HepG2 (cell line): Measurements from ENCODE around the gene CAPZA2. TPM values are rescaled to one million over a fixed set of nuclear protein-coding genes. Genes with fewer than 3 reads are reported as not detected.

ENCODE experiments used
- ATAC-seq: fragments of 200-7000 bp; cut with Tn5 transposase; 3 replicates; pipeline ENCODE4 v1.9.1; 2020; ENCODE audit warnings: mild to moderate bottlenecking, moderate library complexity
- BruUV-seq: library from RNA; stranded (reverse); fragments of 400-500 nt; replicated peaks from 2 replicates; lab custom pipeline; 2021; lab: Mats Ljungman, UMichigan
- CTCF ChIA-PET: fragments of 300-600 bp; formaldehyde crosslinking; extraction: SDS; loops from one replicate; lab custom pipeline; 2021; ENCODE audit warnings: low total read pairs, inconsistent platforms, low intra/inter-chr PET ratio; lab: Yijun Ruan, JAX
- POLR2A ChIA-PET: fragments of 350-600 bp; sonication (Branson Sonifier 250); formaldehyde crosslinking; loops from one replicate; lab custom pipeline; 2020; ENCODE audit warnings: antibody characterized with exemption, inconsistent platforms; lab: Yijun Ruan, JAX
- DNase-seq: peaks from one replicate; pipeline ENCODE4 v3.0.0-alpha.2; 2015; ENCODE audit warnings: low spot score
- FAIRE-seq: peaks from 3 replicates; lab custom pipeline; 2011; peaks lifted over from hg19 to GRCh38; lab: Jason Lieb, UNC
- H2AFZ ChIP-seq: one replicate; pipeline ENCODE4 v1.6.1; 2011; ENCODE audit warnings: low read length, inconsistent platforms
- H3K27ac ChIP-seq: fragments of 300-600 bp; 3 replicates; pipeline ENCODE4 v1.8.0; 2011; ENCODE audit warnings: mixed run types, mild to moderate bottlenecking, mixed read lengths, low read length, inconsistent platforms; ENCODE audit not compliant: insufficient read depth; ENCODE audit errors: extremely low read length
- H3K27me3 ChIP-seq, 2 experiments: fragments of 200-600 bp in 1 of 2; 2 replicates in 1 of 2; 3 replicates in 1 of 2; pipeline versions ENCODE4 v1.6.0 to v1.8.0; 2011; ENCODE audit warnings: low read length in 2 of 2, mild to moderate bottlenecking in 2 of 2, moderate library complexity in 2 of 2, inconsistent platforms in 1 of 2; ENCODE audit not compliant: insufficient read depth in 2 of 2, control insufficient read depth in 1 of 2
- H3K36me3 ChIP-seq, 2 experiments: fragments of 200-600 bp in 1 of 2; replicated peaks in 1 of 2; 2 replicates in 1 of 2; 3 replicates in 1 of 2; pipeline versions ENCODE4 v1.5.1 to v1.8.0; 2011; ENCODE audit warnings: low read length in 2 of 2, inconsistent platforms in 1 of 2; ENCODE audit not compliant: insufficient read depth in 2 of 2, control insufficient read depth in 1 of 2
- H3K4me1 ChIP-seq: 2 replicates; pipeline ENCODE4 v1.5.1; 2012; ENCODE audit warnings: low read length, inconsistent platforms; ENCODE audit not compliant: insufficient read depth
- H3K4me2 ChIP-seq: 2 replicates; pipeline ENCODE4 v1.6.0; 2011; ENCODE audit warnings: low read depth, low read length, inconsistent platforms
- H3K4me3 ChIP-seq, 3 experiments: fragments of 200-600 bp in 1 of 3; sonication (generic), shearing (Covaris generic) in 1 of 3; replicated peaks in 1 of 3; 2 replicates each; pipeline ENCODE4 v1.5.1; 2011 to 2016; ENCODE audit warnings: low read length in 3 of 3, inconsistent platforms in 2 of 3, low read depth in 2 of 3, mild to moderate bottlenecking in 2 of 3, control low read depth in 1 of 3, mixed read lengths in 1 of 3; ENCODE audit not compliant: insufficient read depth in 1 of 3
- H3K79me2 ChIP-seq: one replicate; pipeline ENCODE4 v1.6.1; 2011; ENCODE audit warnings: low read length, inconsistent platforms; ENCODE audit not compliant: insufficient read depth
- H3K9ac ChIP-seq: 2 replicates; pipeline ENCODE4 v1.6.0; 2011; ENCODE audit warnings: mild to moderate bottlenecking, low read depth, low read length, inconsistent platforms; ENCODE audit not compliant: insufficient read depth
- H3K9me3 ChIP-seq: 2 replicates; pipeline ENCODE4 v1.5.1; 2012; ENCODE audit warnings: mild to moderate bottlenecking, low read length
- H4K20me1 ChIP-seq: 2 replicates; pipeline ENCODE4 v1.6.0; 2011; ENCODE audit warnings: inconsistent platforms, mild to moderate bottlenecking, low read length, moderate library complexity; ENCODE audit not compliant: insufficient read depth
- BATF2 ChIP-seq: sonication (generic); formaldehyde crosslinking; IDR thresholded peaks from 2 replicates; pipeline ENCODE4 v1.8.0; 2022; ENCODE audit warnings: mild to moderate bottlenecking, missing genetic modification reagents, moderate library complexity
- CCDC6 ChIP-seq: sonication (generic); formaldehyde crosslinking; IDR thresholded peaks from 2 replicates; pipeline ENCODE4 v1.8.1; 2022; ENCODE audit warnings: mild to moderate bottlenecking, missing genetic modification reagents, moderate library complexity
- CEBPB ChIP-seq: IDR thresholded peaks from 2 replicates; pipeline ENCODE4 v1.6.1; 2011; ENCODE audit warnings: low read depth, low read length, improper control_type of control experiment, borderline replicate concordance
- CEBPG ChIP-seq: IDR thresholded peaks from 2 replicates; pipeline ENCODE4 v1.6.1; 2016
- HOXA3 ChIP-seq: sonication (generic); formaldehyde crosslinking; IDR thresholded peaks from 2 replicates; pipeline ENCODE4 v1.5.0; 2020; ENCODE audit warnings: missing genetic modification reagents
- NCOA1 ChIP-seq: sonication (generic); formaldehyde crosslinking; IDR thresholded peaks from 2 replicates; pipeline ENCODE4 v1.9.0; 2021; ENCODE audit warnings: missing genetic modification reagents
- NCOA2 ChIP-seq: sonication (generic); formaldehyde crosslinking; IDR thresholded peaks from 2 replicates; pipeline ENCODE4 v1.8.0; 2022; ENCODE audit warnings: inconsistent platforms
- NFIB ChIP-seq: sonication (generic); formaldehyde crosslinking; IDR thresholded peaks from 2 replicates; pipeline ENCODE4 v1.9.0; 2021; ENCODE audit warnings: missing genetic modification reagents, mild to moderate bottlenecking, borderline replicate concordance
- NFKBIZ ChIP-seq: IDR thresholded peaks from 2 replicates; pipeline ENCODE4 v1.6.1; 2018; ENCODE audit warnings: missing genetic modification reagents, missing compliant biosample characterization
- PLSCR1 ChIP-seq: sonication (generic); formaldehyde crosslinking; IDR thresholded peaks from 2 replicates; pipeline ENCODE4 v1.5.0; 2020; ENCODE audit warnings: missing genetic modification reagents, mild to moderate bottlenecking, borderline replicate concordance
- RBAK ChIP-seq: sonication (generic); formaldehyde crosslinking; IDR thresholded peaks from 2 replicates; pipeline ENCODE4 v1.5.1; 2020; ENCODE audit warnings: mild to moderate bottlenecking, missing genetic modification reagents
- SP5 ChIP-seq: IDR thresholded peaks from 2 replicates; pipeline ENCODE4 v1.6.1; 2016; ENCODE audit warnings: low read depth, borderline replicate concordance
- THAP11 ChIP-seq: IDR thresholded peaks from 2 replicates; pipeline ENCODE4 v1.6.1; 2016; ENCODE audit warnings: missing biosample characterization, missing genetic modification reagents
- ZFX ChIP-seq: sonication (generic); formaldehyde crosslinking; IDR thresholded peaks from 2 replicates; pipeline ENCODE4 v1.4.0; 2020; ENCODE audit warnings: mild to moderate bottlenecking, low read depth, missing genetic modification reagents, moderate library complexity
- ZNF205 ChIP-seq: IDR thresholded peaks from 2 replicates; pipeline ENCODE4 v1.6.1; 2018; ENCODE audit warnings: missing biosample characterization, missing genetic modification reagents
- ZNF281 ChIP-seq: sonication (generic); formaldehyde crosslinking; IDR thresholded peaks from 2 replicates; pipeline ENCODE4 v1.4.0; 2020; ENCODE audit warnings: missing genetic modification reagents, borderline replicate concordance
- ZNF3 ChIP-seq: IDR thresholded peaks from 2 replicates; pipeline ENCODE4 v1.7.0; 2017; ENCODE audit warnings: inconsistent platforms
- ZNF557 ChIP-seq: sonication (generic); formaldehyde crosslinking; IDR thresholded peaks from 2 replicates; pipeline ENCODE4 v1.4.0; 2020; ENCODE audit warnings: missing genetic modification reagents
- ZNF558 ChIP-seq: sonication (generic); formaldehyde crosslinking; IDR thresholded peaks from 2 replicates; pipeline ENCODE4 v1.9.0; 2022; ENCODE audit warnings: mild to moderate bottlenecking, missing genetic modification reagents, borderline replicate concordance
- ZNF709 ChIP-seq: sonication (generic); formaldehyde crosslinking; IDR thresholded peaks from 2 replicates; pipeline ENCODE4 v1.5.0; 2020; ENCODE audit warnings: mild to moderate bottlenecking, missing genetic modification reagents
- ZNF883 ChIP-seq: sonication (generic); formaldehyde crosslinking; IDR thresholded peaks from 2 replicates; pipeline ENCODE4 v1.5.1; 2020; ENCODE audit warnings: mild to moderate bottlenecking, missing genetic modification reagents; ENCODE audit errors: not compliant biosample characterization
- WGBS: methylation state at CpG from one replicate; pipeline ENCODE4 v1.1.6; 2017; ENCODE audit warnings: low lambda C conversion rate; 5-methylcytosine and 5-hydroxymethylcytosine counted together
- in situ Hi-C: cut with HindIII; loops from 2 replicates; pipeline ENCODE4 v1.10.0; 2017; ENCODE audit warnings: low pct_unique_long_range_greater_than_20kb; ENCODE audit not compliant: extremely low pct_ligation_motif_present
- intact Hi-C: fragments of 100-400 bp; cut with micrococcal nuclease; formaldehyde crosslinking; loops from one replicate; pipeline ENCODE4 v1.10.0; 2022; ENCODE audit not compliant: unreplicated experiment
- polyA plus RNA-seq, 8 experiments: library from polyadenylated mRNA; depleted of rRNA in 3 of 8; stranded (reverse) in 7 of 8; unstranded in 1 of 8; fragments of >200 nt; fragmentation: Illumina TruSeq in 4 of 8; extraction: Trizol in 4 of 8; gene quantifications; 2 replicates each; pipeline versions ENCODE4 v1.2.1 to v1.2.3, GENCODE V29; 2011 to 2016; ENCODE audit warnings: low read depth in 4 of 8, missing spikeins in 1 of 8, mixed read lengths in 1 of 8; ENCODE audit not compliant: insufficient read depth in 1 of 8
- total RNA-seq, 5 experiments: library from RNA; depleted of rRNA; stranded (reverse); fragments of >200 nt; fragmentation: Illumina TruSeq; extraction: Trizol; gene quantifications; 2 replicates each; pipeline ENCODE4 v1.2.3, GENCODE V29; 2016; ENCODE audit warnings: low read depth in 1 of 5

The CAPZA2 gene
- total and polyA plus RNA-seq, 2 of the 13 experiments (the other 11 are each of a cell fraction or from before 2014, with no cell fraction given): 38.4 to 199 TPM

GRCh38 chr7:116897661-116898060, 35.3 kb downstream of the CAPZA2 start (continued):
- TF ChIP-seq SP5 (CRISPR knock-in tag): no peak
- TF ChIP-seq ZNF557 (CRISPR knock-in tag): no peak
- TF ChIP-seq NFIB: no peak

GRCh38 chr7:116899308-116899707, 36.9 kb downstream of the CAPZA2 start:
- BruUV-seq: no TSS peak
- H3K4me3 ChIP-seq: no peak overlapping the region
- intact Hi-C loops (no loop called here), in situ Hi-C loops (no loop called here)
- FAIRE-seq: no peak
- no peaks in the 10 kb centered on the region for H3K4me1 ChIP-seq
- no peak overlapping the region for H3K27ac ChIP-seq
- H2AFZ ChIP-seq: no peak overlapping the region
- no peaks in the 10 kb centered on the region for H4K20me1 ChIP-seq
- H3K27me3 ChIP-seq: no peaks in the 10 kb centered on the region; a peak in 1 of 5 replicates
- H3K36me3 ChIP-seq: peaks cover 5 to 46% of the 10 kb centered on the region in 2 experiments
- H3K4me2 ChIP-seq: no peak overlapping the region
- no peak for ATAC-seq
- no peak for DNase-seq
- CTCF ChIA-PET: no interaction called here
- peaks cover 3% of the 10 kb centered on the region for H3K79me2 ChIP-seq
- POLR2A ChIA-PET: no interaction called here
- no peaks in the 10 kb centered on the region for H3K9me3 ChIP-seq
- 96% methylated on average over 4 of the region's 4 CpGs for WGBS
- H3K9ac ChIP-seq: no peak overlapping the region
- TF ChIP-seq BATF2 (no peak), ZNF205 (CRISPR knock-in tag) (peak; percentile 70; the same call in 1 of the 2 replicates), NCOA2 (no peak), NCOA1 (CRISPR knock-in tag) (no peak), NFKBIZ (CRISPR knock-in tag) (no peak), CEBPG (0 out of 2 replicates have a peak, but pooled peaks have one; percentile 4), ZNF883 (no peak), RBAK (no peak), ZNF3 (CRISPR knock-in tag) (no peak), ZNF709 (CRISPR knock-in tag) (no peak), PLSCR1 (CRISPR knock-in tag) (no peak), CCDC6 (no peak), CEBPB (peak; percentile 51; the same call in 1 of the 2 replicates), ZNF558 (CRISPR knock-in tag) (no peak), ZNF281 (CRISPR knock-in tag) (no peak), ZFX (CRISPR knock-in tag) (no peak), THAP11 (CRISPR knock-in tag) (no peak), HOXA3 (CRISPR knock-in tag) (no peak)
